GM19025 (cell line): ENCODE results near the gene TTC27.
"Not testable (repeated sequence)": the region's sequence is repeated elsewhere in the genome, so short reads cannot be mapped to it uniquely, and the experiment has no call there.

Experiments used
- ATAC-seq: cut with Tn5 transposase; IDR thresholded peaks from one replicate; pipeline ENCODE4 v1.9.1; 2021; ENCODE audit warnings: mild to moderate bottlenecking, low read depth, moderate library complexity; ENCODE audit not compliant: unreplicated experiment

Gene TTC27

DNA sequence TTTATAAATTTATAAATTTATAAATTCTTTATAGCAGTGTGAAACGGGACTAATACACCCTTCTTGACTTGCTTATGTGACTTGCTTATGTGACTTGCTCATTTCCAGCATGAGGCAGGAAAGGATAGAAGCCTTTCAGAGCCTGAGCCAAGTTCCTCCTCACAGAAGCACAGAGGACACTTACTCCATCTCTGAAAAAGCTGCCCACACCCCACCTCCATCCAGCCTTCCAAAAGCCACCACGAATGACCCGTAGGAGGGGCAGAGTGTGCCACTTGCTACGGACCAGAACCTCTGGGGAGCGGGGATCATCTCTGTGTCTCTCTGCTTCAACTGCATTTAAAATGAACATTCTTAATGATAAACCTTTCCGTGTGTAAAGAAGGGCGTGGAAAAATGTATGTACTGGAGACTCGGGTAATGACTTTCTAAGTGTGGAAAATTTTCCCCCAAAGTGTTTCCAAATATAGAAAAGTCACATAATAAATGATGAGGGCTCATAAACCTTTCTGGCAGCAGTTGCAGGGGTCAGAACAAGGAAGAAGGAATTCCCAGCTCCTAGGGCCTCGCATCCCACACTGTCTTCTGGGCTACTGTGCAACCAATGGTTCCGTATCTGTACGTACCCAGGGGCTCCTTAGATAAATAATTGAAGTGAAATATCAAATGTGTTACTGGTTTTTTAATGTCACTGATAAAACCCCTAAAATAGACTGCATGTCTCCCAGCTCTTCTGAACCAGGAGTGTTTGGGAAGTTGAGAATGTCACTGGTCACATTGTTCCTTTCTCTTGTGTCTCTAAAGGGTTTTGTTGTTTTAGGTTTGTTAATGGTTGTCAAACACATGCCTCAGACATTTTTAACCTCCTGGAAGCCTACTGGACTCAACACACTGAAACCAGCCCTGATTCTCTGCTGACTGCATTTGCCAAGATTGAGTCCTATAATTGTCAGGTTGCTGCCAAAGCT is 214.4 kb downstream of the TTC27 start:
- no peak for ATAC-seq

DNA sequence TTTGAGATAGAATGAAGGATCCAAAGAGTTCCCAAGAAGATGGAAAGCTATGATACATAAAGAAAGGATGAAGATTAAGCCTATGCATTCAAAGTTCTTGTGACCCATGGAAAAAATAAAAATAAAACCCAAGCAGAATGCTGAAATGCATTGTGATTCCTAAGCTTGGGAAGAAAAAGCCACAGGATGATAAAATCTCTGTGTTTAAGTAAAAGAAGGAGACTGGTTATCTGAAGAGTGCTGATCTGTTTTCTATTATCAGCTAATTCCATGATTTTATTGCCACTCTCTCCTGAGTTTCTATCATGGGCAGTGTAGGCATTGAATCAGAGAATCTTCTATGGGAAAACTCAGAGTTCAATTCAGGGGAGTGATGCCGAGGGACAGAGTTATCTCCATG is 215.8 kb downstream of the TTC27 start:
- no peak for ATAC-seq

DNA sequence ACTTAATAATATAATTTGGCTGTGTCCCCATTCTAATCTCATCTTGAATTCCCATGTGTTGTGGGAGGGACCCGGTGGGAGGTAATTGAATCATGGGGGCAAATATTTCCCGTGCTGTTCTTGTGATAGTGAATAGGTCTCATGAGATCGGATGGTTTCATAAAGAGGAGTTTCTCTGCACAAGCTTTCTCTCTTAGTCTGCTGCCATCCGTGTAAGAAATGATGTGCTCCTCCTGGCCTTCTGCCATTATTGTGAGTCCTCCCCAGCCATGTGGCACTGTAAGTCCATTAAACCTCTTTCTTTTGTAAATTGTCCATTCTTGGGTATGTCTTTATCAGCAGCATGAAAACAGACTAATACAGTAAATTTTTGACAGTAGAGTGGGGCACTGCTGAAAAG is 216.4 kb downstream of the TTC27 start:
- no peak for ATAC-seq

DNA sequence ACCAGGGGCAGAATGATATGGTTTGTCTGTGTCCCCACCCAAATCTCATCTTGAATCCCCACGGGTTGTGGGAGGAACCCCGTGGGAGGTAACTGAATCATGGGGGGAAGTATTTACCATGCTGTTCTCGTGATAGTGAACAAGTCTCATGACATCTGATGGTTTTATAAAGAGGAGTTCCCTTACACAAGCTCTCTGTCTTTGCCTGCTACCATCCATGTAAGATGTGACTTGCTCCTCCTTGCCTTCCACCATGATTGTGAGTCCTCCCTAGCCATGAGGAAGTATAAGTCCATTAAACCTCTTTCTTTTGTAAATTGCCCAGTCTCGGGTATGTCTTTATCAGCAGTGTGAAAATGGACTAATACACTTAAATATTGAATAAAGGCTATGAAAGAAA is 218.4 kb downstream of the TTC27 start:
- ATAC-seq, result not testable (repeated sequence)

DNA sequence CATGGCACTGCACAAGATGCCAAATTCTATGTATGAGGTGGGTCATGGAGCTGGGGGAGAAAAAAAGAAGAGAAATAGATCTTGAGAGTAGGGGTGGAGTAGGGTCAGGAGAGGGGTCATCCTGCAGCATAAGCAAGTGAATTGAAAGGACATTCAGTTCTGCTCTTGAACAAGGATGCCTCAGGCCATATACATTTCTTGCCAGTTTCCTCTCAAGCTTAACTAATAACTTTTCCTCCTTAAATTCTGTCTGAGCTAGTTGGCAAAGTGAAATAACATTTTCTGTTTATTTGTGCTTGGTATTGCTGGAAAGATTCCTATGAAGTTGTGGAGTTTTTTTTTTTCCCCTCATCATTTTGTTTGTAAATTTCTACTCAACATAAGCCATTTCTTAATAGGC is 219.9 kb downstream of the TTC27 start:
- no peak for ATAC-seq

DNA sequence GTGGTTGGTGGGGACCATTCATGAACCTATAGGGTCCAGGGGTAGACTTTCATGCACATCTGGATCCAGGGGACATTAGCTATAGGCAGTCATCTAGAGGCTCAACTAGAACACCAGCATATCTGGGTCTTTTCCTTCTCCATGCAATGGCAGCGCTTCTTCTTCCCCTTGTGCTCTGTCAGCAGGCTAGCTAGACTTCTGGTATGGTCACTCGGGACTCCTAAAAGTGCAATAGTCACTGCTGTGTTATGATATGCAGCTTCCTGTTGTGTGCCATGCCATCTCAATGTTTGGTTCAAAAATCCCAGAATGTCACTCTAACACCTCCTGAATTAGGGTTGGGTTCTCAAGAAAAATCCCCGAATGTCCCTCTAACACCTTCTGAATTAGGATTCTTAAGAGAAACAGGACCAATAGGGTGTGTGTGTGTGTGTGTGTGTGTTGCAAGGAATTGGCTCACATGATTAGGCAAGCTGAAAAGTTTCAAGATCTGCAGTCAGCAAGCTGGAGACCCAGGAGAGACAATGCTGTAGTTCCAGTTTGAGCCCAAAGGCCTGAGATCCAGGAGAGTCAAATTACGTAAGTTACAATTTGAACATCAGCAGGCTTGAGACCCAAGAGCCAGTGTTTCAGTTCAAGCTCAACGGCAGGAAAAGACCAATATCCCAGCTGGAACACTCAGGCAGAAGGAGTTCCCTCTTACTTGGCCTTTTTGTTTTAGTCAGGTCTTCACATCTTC is 221.8 kb downstream of the TTC27 start:
- ATAC-seq, result no peak

DNA sequence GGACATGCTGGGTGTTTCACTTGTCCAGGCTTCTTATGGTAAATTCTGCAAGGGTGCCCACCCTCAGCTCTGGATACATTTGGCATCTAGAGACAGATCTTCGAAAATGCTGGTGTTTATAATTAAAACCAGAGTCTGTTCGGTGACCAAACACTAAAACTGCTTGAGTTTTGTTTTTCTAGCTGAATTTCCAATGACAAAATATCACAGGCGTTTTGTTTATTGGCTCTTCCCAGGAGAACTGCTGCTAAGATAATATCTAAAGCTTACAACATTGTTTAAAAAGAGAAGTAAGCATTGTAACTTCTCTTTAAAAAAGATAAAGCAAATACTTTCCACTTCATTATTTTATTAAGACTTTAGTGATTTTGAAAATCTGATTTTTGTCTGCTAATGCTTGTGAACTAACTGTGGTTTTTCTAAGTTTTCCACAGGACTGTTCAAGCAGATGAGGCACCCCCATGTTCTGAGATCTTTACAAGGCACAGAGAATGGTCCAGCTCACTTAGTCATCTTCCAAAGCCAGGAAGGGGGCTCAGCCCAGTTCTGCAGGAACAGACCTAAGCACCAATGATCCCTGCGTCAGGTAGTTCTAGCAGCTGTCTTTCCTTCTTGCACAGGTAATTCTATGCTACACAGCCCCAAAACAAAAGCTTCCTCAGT is 224.1 kb downstream of the TTC27 start:
- ATAC-seq, result no peak

DNA sequence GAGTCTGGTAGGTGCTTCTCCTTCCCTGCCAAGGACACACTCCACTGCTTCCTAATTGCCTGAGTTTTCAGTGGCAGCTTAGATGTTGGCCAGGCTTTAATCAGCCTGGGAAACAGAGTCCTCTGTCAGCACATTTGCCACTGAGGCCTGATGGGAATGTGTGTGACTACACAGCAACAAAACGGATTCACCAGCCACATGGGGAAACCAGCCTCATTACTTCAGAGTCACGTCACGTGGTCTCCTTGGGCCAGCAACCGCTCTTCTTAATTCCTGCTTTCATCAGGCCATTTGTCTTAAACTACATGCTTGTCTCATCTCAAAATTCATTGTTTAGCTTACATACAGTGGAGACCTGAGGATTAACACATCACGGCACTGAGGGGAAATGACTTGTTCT is 225.0 kb downstream of the TTC27 start:
- no peak for ATAC-seq

DNA sequence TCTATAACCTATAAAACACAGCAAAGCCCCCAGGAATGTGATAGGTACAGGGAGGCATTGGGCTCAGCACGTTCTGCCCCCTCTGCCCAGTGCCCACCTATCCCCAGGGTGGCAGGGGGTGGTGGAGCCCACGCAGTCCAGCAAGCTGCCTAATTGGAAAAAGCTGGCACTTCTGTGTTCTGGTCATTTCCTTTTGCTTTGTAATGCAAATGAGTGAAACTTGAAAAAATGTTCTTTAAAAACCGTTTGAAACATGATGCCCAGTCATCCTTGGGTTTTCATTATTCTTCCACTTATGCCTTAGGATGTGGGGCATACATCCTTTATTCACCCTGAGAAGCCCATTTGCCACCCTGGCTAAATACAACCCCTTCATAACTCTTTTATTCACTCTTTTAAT is 229.0 kb downstream of the TTC27 start:
- ATAC-seq, result no peak

DNA sequence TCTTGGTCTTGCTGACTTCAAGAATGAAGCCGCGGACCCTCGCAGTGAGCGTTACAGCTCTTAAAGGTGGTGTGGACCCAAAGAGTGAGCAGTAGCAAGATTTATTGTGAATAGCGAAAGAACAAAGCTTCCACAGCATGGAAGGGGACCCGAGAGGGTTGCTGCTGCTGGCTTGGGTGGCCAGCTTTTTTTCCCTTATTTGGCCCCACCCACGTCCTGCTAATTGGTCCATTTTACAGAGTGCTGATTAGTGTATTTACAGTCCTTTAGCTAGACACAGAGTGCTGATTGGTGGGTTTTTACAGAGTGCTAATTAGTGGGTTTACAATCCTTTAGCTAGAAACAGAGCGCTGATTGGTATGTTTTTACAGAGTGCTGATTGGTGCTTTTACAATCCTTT is 230.9 kb downstream of the TTC27 start:
- ATAC-seq, result no peak

DNA sequence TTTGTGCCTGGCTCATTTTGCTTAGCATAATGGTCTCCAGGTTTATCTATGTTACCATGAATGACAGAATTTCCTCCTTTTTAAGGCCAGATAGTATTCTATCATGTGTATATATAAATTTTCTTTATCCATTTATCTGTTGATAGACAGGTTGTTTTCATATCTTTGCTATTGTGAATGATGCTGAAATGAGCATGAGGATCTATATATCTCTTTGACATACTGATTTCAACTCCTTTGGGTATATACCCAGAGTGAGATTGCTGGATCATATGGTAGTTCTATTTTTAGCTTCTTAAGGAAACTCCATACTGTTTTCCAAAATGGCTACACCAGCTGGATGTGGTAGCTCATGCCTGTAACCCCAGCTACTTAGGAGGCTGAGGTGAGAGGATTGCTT is 232.5 kb downstream of the TTC27 start:
- no peak for ATAC-seq

DNA sequence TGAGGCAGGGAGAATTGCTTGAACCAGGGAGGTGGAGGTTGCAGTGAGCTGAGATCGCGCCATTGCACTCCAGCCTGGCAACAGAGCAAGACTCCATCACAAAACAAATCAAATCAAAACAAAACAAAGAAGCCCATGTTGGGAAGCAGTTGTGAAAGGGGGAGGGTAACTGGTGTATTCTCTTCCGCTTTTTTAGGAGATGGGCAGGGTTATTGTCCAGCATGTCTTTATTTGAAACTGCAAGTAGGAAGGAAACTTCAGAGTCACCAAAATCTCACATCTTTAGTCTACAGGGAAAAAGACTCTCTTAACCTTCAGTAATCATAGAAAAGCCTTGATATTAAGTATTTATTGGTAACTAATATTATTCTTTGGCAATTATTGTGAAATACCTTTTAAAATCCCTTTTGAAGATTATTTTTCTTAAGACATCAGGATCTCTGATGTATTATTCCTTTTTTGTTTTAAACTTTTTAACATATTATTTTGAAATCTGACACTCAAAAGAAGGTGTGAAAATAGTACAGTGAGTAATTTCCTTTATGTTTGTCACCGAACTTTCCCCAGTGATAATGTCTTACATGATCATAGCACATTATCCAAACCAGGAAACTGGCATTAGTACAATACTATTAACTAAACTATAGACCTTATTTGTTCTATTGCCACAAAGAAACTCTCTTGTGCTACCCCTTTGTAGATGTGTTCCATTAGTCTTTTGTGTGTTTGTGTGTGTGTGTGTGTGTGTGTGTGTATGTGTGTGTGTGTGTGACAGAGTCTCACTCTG is 234.6 kb downstream of the TTC27 start:
- ATAC-seq, result no peak

DNA sequence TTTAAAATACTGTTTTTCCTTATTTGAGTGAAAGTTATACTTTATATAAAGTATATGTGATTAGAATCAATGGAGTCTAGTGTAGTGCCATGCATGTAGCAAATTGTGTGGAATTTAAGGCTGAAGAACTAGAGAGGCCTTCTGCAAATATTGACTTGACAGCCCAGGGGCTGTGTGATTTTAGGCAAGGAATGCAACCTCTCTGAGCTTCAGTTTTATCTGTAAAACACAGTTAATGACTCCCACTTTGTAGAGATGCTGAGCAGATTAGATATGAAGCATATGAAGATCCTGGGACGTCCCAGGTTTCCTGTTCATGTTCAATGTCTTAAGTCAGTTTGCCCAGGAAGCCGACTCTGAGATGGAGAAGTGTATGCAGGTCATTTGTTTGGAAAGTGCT is 235.5 kb downstream of the TTC27 start:
- ATAC-seq, result no peak

DNA sequence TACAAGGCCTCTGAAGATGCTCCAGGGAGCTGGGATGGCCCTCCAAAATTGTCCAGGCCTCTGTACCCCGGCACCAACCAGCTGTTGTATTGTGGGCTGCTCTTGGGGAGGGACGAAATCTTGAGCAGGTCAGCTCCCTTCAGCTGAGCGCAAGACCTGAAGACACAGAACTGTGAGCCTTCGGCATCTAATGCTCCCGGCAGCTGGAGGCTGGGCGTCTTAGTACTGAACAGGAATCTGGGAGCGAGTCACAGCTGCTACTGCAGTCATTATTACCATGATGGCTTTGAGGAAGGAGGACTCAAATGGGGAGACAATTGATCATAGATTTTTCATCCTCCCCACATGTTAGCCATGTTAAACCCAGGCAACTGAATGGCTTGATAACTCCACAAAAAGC is 236.0 kb downstream of the TTC27 start:
- no peak for ATAC-seq

DNA sequence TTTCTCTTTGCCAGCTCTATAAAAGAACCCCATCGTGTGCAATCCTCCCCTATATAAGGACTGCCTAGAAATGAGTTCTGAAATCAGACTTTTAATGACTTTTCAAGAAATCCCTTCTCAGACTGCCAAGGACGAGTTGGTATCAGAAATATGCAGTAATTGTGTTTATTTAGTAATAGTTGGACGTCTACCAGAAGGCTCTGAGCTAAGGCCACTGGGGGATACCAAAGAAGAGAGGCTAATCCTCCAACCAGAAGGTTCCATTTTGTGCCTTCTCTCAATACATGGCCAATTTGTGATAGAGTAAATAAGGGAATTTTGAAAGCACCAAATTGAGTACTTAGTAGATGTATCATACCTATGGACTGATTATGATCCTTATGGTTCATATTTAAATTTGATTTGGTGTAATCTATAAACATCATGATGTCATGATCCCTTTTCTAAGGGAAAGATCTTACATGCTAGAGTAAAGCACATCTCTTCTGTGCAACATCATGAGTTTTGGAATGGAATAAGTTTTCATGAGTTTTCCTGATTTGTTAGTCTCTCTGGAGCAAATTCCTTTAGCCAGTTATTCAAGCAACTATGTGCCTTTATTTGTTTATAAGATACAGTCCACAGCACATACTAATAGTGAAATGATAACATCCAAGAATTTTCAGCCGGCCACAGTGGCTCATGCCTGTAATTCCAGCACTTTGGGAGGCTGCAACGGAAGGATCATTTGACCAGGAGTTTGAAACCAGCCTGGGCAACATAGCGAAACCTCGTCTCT is 236.7 kb downstream of the TTC27 start:
- no peak for ATAC-seq

DNA sequence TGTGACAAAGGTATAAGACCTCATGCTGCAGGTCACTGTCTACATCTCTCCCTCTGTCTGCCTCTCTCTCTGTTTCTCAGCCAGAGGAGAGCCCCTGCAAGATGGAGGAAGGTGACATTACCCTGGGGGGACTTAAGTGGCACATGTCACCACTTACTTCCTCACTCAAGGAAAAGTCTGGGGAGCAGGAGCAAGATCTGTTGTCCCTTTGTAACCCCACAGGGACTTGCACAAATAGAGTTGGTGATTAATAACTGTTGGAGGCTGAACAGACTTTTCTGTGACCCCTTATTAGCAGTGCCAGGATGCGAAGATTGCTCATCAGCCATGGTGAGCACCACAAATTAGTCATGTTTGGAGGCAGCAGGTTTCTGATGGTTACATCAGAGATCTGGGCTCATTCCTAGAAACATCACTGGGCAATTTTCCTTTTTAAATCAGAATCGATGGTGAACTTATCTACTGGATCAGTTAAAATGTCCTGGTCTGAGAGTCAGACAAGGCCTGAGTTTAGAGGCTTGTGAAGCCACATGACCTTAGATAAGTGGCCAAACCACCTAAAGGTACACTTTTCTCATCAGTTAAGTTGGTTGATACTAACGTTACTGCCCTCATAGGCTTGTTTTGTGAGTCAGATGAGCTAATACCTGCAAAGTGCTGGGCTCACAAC is 237.7 kb downstream of the TTC27 start:
- ATAC-seq, result no peak

DNA sequence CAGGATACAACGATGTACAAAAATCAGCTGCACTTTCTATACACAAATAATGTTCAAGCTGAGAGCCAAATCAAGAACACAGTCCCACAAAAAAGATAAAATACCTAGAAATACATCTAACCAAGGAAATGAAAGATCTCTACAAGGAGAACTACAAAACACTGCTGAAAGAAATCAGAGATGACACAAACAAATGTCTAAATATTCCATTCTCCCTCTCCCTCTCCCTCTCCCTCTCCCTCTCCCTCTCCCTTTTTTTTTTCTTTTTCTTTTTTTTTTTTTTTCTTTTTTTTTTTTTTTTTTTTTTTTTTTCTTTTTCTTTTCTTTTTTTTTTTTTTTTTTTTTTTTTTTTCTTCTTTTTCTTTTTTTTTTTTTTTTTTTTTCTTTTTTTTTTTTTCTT is 238.6 kb downstream of the TTC27 start:
- ATAC-seq, result not testable (repeated sequence)
